ENCODE data around the gene MRPL28. TPM values are rescaled to one million over a fixed set of nuclear protein-coding genes. Genes with fewer than 3 reads are reported as not detected.

The MRPL28 gene
- total RNA-seq, 1 experiment from 2014 or later, result 61.4 TPM

DNA sequence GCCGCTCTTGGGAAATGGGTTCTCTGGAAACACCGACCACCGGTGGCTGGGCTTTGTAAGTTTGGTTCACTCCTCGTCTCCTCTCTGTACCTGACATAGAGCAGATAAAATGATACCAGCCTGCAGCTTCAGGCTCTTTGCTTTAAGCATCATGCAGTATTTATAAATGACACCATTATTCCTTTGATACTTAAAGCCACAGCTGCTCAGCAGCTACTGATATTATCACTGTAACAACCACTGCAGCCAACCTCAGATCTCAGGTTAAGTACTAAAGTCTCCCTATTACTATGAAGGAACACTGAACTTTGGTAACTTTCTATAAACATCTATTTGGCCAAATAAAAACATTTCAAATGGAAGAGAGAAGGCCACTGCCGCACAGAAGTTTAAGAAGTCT, 52.8 kb downstream of the MRPL28 start:
- no peak overlapping the region for H3K4me2 ChIP-seq (ENCODE audit: low read length)
- TF ChIP-seq, protein P1, sequence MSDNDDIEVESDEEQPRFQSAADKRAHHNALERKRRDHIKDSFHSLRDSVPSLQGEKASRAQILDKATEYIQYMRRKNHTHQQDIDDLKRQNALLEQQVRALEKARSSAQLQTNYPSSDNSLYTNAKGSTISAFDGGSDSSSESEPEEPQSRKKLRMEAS (IDR thresholded peaks at IDR 0.05), result no peak
- TF ChIP-seq, protein P2, sequence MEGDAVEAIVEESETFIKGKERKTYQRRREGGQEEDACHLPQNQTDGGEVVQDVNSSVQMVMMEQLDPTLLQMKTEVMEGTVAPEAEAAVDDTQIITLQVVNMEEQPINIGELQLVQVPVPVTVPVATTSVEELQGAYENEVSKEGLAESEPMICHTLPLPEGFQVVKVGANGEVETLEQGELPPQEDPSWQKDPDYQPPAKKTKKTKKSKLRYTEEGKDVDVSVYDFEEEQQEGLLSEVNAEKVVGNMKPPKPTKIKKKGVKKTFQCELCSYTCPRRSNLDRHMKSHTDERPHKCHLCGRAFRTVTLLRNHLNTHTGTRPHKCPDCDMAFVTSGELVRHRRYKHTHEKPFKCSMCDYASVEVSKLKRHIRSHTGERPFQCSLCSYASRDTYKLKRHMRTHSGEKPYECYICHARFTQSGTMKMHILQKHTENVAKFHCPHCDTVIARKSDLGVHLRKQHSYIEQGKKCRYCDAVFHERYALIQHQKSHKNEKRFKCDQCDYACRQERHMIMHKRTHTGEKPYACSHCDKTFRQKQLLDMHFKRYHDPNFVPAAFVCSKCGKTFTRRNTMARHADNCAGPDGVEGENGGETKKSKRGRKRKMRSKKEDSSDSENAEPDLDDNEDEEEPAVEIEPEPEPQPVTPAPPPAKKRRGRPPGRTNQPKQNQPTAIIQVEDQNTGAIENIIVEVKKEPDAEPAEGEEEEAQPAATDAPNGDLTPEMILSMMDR (IDR thresholded peaks at IDR 0.05 in 2 of 3, conservative IDR thresholded peaks at IDR 0.05 in 1 of 3; ENCODE audit: borderline replicate concordance in 1 of 3, insufficient read depth in 1 of 3, low read depth in 2 of 3, low read length in 2 of 3), result no peak
- no peak for TF ChIP-seq EZH2 (IDR thresholded peaks at IDR 0.05)
- no peak for TF ChIP-seq ZNF274 (IDR thresholded peaks at IDR 0.05; ENCODE audit: low read depth, low read length)
- TF ChIP-seq JUND (IDR thresholded peaks at IDR 0.05), result no peak
- no peak for TF ChIP-seq ELF1 (IDR thresholded peaks at IDR 0.05; ENCODE audit: borderline replicate concordance, low read depth)
- no peak for TF ChIP-seq SRF (IDR thresholded peaks at IDR 0.05; ENCODE audit: low read depth)
- no peak for TF ChIP-seq EGR1 (IDR thresholded peaks at IDR 0.05; ENCODE audit: low read depth)
- no peak for TF ChIP-seq YY1 (IDR thresholded peaks at IDR 0.05; ENCODE audit: extremely low read depth, insufficient replicate concordance, low read depth, low read length)
- TF ChIP-seq CBX3 (IDR thresholded peaks at IDR 0.05; ENCODE audit: low read depth), result no peak
- H3K4me3 ChIP-seq (replicated peaks in 1 of 2; ENCODE audit: low read depth in 1 of 2, low read length in 2 of 2), result no peak overlapping the region
- ChIA-PET CTCF (no interaction called here), RAD21 (ENCODE audit: low non-redundant PET in 1 of 2, low total read pairs in 2 of 2, uncharacterized antibody in 2 of 2, unreplicated experiment in 2 of 2) (no interaction called here), POLR2A (no interaction called here)
- H3K79me2 ChIP-seq (ENCODE audit: insufficient read depth, low read length), result peaks cover 36% of the 10 kb centered on the region
- no peaks in the 10 kb centered on the region for H3K9me3 ChIP-seq (ENCODE audit: control insufficient read depth in 1 of 2, insufficient read depth in 1 of 2, low read depth in 1 of 2, low read length in 2 of 2)
- intact Hi-C loops (cut with micrococcal nuclease), result no loop called here
- no peak overlapping the region for H3K9ac ChIP-seq (ENCODE audit: low read length)
- H4K20me1 ChIP-seq (ENCODE audit: insufficient read depth), result no peaks in the 10 kb centered on the region
- ATAC-seq, result no peak
- no peak for DNase-seq (ENCODE audit: low read depth, low spot score)
- no peak overlapping the region for H2AFZ ChIP-seq (ENCODE audit: low read depth, low read length, poor library complexity, severe bottlenecking)
- H3K4me1 ChIP-seq (ENCODE audit: control insufficient read depth in 1 of 2, insufficient read depth in 2 of 2, low read length in 2 of 2), result no peaks in the 10 kb centered on the region
- no peaks in the 10 kb centered on the region for H3K27me3 ChIP-seq (ENCODE audit: insufficient read depth, low read length)
- no TSS peak for BruUV-seq (replicated peaks)
- no peak overlapping the region for H3K27ac ChIP-seq (ENCODE audit: low read depth, low read length)
- H3K9me2 ChIP-seq (ENCODE audit: insufficient read depth), result no peaks in the 10 kb centered on the region
- H3K36me3 ChIP-seq (ENCODE audit: control insufficient read depth in 1 of 2, insufficient read depth in 2 of 2, low read length in 2 of 2), result no peaks in the 10 kb centered on the region

Other genes with a start within 250 kb of the MRPL28 start
- 32.0 TPM for gene NPRL3, start 231.9 kb downstream of the MRPL28 start, total RNA-seq (2021; ENCODE audit: unreplicated experiment)
- gene HBZ, start 217.9 kb downstream of the MRPL28 start, total RNA-seq (2021; ENCODE audit: unreplicated experiment), result not detected
- gene HBM, start 204.6 kb downstream of the MRPL28 start, total RNA-seq (2021; ENCODE audit: unreplicated experiment), result not detected
- gene HBA2, start 197.7 kb downstream of the MRPL28 start, total RNA-seq (2021; ENCODE audit: unreplicated experiment), result 3.0 TPM
- 4.9 TPM for gene HBA1, start 193.9 kb downstream of the MRPL28 start, total RNA-seq (2021; ENCODE audit: unreplicated experiment)
- gene HBQ1, start 190.1 kb downstream of the MRPL28 start, total RNA-seq (2021; ENCODE audit: unreplicated experiment), result not detected
- gene LUC7L, start 141.1 kb downstream of the MRPL28 start, total RNA-seq (2021; ENCODE audit: unreplicated experiment), result 50.5 TPM
- gene FAM234A, start 135.7 kb downstream of the MRPL28 start, total RNA-seq (2021; ENCODE audit: unreplicated experiment), result 36.4 TPM
- not detected for gene RGS11, start 94.6 kb downstream of the MRPL28 start, total RNA-seq (2021; ENCODE audit: unreplicated experiment)
- gene ARHGDIG, start 89.9 kb downstream of the MRPL28 start, total RNA-seq (2021; ENCODE audit: unreplicated experiment), result not detected
- gene PDIA2, start 87.4 kb downstream of the MRPL28 start, total RNA-seq (2021; ENCODE audit: unreplicated experiment), result 0.93 TPM
- gene AXIN1, start 17.8 kb downstream of the MRPL28 start, total RNA-seq (2021; ENCODE audit: unreplicated experiment), result 20.2 TPM
- 35.4 TPM for gene PGAP6, start 11.4 kb upstream of the MRPL28 start, total RNA-seq (2021; ENCODE audit: unreplicated experiment)
- 68.2 TPM for gene NME4, start 26.7 kb upstream of the MRPL28 start, total RNA-seq (2021; ENCODE audit: unreplicated experiment)
- gene DECR2, start 31.3 kb upstream of the MRPL28 start, total RNA-seq (2021; ENCODE audit: unreplicated experiment), result 17.1 TPM
- gene RAB11FIP3, start 55.1 kb upstream of the MRPL28 start, total RNA-seq (2021; ENCODE audit: unreplicated experiment), result 12.8 TPM
- 39.0 TPM for gene CAPN15, start 157.2 kb upstream of the MRPL28 start, total RNA-seq (2021; ENCODE audit: unreplicated experiment)
- not detected for gene PRR35, start 189.9 kb upstream of the MRPL28 start, total RNA-seq (2021; ENCODE audit: unreplicated experiment)
- gene NHLRC4, start 196.5 kb upstream of the MRPL28 start, total RNA-seq (2021; ENCODE audit: unreplicated experiment), result 0.22 TPM
- gene PIGQ, start 199.4 kb upstream of the MRPL28 start, total RNA-seq (2021; ENCODE audit: unreplicated experiment), result 21.0 TPM
- 14.1 TPM for gene RAB40C, start 219.5 kb upstream of the MRPL28 start, total RNA-seq (2021; ENCODE audit: unreplicated experiment)

Measured in HCT116 (cell line).